ENCODE results near the gene LIMS2. TPM values are rescaled to one million over a fixed set of nuclear protein-coding genes. Genes with fewer than 3 reads are reported as not detected.

Gene LIMS2
- total RNA-seq, 1 donor from 2014 or later, result 161 TPM

DNA sequence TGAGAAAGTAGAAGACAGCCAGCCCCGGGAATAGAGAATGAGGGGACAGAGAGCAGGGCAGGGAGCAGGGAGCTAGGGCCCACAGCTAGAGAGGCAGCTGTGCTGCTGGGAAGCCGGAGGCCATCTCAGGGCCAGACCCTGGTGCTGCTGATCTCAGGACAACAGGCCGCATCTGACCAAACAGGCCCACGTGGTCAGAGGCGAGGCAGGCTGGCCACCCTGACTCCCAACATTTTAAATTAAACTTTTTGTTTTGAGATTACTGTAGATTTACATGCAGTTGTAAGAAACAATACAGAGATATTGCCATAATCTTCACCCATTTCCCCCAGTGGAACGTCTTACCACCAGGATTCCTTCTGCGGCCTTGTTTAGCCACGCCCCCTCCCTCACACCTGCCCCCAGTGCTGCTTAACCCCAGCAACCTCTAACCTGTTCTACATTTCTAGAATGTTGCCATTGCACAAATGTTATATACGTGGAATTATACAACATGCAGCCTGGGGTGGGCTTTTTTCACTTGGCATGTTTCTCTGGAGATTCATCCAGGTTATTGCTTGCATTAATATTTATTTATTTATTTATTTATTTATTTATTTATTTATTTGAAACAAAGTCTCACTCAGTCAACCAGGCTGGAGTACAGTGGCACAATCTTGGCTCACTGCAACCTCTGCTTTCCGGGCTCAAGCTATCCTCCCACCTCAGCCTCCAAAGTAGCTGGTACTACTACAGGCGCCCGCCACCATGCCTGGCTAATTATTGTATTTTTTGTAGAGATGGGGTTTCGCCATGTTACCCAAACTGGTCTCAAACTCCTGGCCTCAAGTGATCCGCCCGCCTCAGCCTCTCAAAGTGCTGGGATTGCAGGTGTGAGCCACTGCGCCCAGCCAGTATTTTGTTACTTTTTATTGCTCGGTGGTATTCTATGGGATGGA is 78.0 kb downstream of the LIMS2 start:
- DNase-seq (peak; percentile 30), ATAC-seq (no peak)
- no peaks in the 10 kb centered on the region for H3K4me1 ChIP-seq
- no peak overlapping the region for H3K4me3 ChIP-seq
- TF ChIP-seq, protein P1, sequence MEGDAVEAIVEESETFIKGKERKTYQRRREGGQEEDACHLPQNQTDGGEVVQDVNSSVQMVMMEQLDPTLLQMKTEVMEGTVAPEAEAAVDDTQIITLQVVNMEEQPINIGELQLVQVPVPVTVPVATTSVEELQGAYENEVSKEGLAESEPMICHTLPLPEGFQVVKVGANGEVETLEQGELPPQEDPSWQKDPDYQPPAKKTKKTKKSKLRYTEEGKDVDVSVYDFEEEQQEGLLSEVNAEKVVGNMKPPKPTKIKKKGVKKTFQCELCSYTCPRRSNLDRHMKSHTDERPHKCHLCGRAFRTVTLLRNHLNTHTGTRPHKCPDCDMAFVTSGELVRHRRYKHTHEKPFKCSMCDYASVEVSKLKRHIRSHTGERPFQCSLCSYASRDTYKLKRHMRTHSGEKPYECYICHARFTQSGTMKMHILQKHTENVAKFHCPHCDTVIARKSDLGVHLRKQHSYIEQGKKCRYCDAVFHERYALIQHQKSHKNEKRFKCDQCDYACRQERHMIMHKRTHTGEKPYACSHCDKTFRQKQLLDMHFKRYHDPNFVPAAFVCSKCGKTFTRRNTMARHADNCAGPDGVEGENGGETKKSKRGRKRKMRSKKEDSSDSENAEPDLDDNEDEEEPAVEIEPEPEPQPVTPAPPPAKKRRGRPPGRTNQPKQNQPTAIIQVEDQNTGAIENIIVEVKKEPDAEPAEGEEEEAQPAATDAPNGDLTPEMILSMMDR (IDR thresholded peaks at IDR 0.05), result no peak
- intact Hi-C loops (cut with DNase I), result no loop called here
- H3K27ac ChIP-seq, result no peak overlapping the region
- no peaks in the 10 kb centered on the region for H3K36me3 ChIP-seq
- H3K27me3 ChIP-seq, result no peaks in the 10 kb centered on the region
- H3K9me3 ChIP-seq, result no peaks in the 10 kb centered on the region

DNA sequence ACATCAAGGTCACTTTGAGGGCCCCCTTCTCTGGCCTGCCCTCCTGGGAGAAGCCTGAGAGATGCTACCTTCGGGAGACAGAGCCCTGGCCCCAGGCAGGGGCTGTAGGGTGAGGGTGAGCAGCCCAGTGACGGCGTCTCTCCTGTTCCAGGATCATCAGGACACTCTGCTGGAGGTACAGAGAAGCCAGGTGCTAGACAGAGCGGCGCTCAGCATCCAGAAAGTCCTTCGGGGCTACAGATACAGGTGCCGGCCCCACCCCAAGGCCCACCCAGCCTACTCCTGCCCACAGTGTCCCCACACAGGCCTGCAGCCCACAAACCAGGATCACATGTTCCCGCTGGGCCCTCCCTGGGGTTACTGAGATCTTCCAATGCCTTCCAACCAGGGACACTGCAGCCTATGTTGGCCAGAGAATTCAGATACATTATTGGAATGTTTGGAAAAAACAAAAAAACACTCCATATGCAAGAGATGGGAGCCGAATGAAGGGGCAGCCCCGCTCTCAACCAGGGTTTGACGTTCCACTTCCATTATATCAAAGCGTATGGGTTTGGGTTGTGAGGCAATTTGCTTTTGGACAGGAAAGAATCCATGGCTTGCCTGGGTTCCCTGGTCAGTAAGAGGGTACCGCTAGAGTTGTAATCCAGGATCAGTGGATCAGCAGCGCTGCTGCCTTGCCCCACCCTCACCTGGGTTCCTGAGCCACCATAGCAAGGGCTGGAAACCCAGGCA is 78.9 kb downstream of the LIMS2 start:
- no peak overlapping the region for H3K27ac ChIP-seq
- no peaks in the 10 kb centered on the region for H3K4me1 ChIP-seq
- no peak for ATAC-seq
- H3K27me3 ChIP-seq, result no peaks in the 10 kb centered on the region
- TF ChIP-seq, protein P1 (IDR thresholded peaks at IDR 0.05), result no peak
- H3K4me3 ChIP-seq, result no peak overlapping the region
- H3K9me3 ChIP-seq, result no peaks in the 10 kb centered on the region
- DNase-seq, result peak; percentile 46
- H3K36me3 ChIP-seq, result no peaks in the 10 kb centered on the region
- intact Hi-C loops (cut with DNase I), result no loop called here

DNA sequence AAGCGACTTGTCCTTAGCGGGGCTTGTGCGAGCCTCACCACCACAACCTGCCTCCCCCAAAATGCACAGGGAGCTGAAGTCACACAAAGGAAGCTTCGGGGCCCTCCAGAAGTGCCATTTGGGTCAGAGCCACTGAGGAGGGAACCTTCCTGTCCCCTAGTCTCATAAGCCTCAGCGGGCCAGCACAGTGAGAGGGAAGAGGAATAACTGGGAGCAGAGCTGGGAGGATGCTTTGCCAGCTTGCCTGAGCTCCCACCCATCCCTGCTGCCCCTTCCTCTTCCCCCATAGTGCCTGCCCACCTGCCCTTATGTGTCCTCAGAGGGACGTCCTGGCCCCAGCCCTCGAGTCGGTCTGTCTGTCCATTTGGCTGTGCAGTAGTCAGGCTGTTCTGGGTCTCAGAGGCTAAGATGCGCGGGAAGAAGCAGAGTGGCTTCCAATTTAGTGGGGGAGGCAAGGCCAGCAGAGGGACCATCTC is 81.2 kb downstream of the LIMS2 start:
- TF ChIP-seq, protein P1 (IDR thresholded peaks at IDR 0.05), result no peak
- intact Hi-C loops (cut with DNase I), result no loop called here
- ATAC-seq, result no peak
- Histone ChIP-seq H3K27ac (no peak overlapping the region), H3K4me3 (no peak overlapping the region), H3K36me3 (no peaks in the 10 kb centered on the region), H3K27me3 (no peaks in the 10 kb centered on the region), H3K4me1 (no peaks in the 10 kb centered on the region), H3K9me3 (no peaks in the 10 kb centered on the region)
- no peak for DNase-seq

DNA sequence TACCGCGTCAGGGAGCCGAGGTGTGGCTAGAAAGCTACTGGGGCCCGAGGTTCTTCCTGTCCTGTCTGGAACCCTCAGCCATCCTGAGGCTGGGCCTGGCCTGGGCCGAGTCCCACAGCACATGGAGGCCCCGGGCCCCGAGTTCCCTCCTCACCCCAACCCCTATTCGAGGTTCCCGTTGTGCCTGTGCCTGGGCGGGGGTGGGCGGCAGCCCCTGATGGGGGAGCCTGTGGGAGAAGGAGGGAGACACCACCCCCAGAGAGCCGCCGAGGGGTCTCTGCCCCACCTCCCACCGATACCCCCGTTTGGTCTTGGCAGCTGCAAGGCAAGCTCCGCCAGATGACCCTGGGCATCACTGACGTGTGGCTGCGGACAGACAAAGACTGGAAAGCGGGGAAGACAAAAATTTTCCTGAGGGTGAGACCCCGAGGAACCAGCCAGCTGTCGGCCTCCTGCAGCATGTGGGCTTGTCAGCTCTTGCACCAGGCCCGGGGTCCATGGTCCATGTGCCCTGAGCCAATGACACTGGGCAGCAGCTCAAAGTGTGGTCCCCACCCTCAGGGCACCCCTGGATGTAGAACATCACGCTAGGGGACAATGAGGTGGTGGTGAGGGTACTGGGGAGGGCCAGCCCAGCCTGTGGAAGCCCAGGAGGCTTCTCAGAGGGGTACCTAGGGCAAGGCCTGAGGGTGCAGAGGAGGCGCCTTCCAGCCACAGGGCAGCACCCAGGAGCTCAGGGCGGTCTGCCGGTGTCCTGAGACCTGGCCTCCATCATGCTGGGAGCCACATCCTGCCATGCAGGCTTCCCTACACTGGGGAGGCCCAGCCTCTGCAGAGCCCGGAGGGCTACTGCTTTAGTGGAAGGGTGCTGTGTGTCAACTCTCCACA is 81.9 kb downstream of the LIMS2 start:
- ATAC-seq, result no peak
- DNase-seq, result no peak

More for the DNA sequence above, 81.9 kb downstream of the LIMS2 start:
- H3K4me3 ChIP-seq, result no peak overlapping the region
- H3K4me1 ChIP-seq, result no peaks in the 10 kb centered on the region
- no peaks in the 10 kb centered on the region for H3K9me3 ChIP-seq
- no peaks in the 10 kb centered on the region for H3K27me3 ChIP-seq
- TF ChIP-seq, protein P1 (IDR thresholded peaks at IDR 0.05), result no peak
- H3K36me3 ChIP-seq, result no peaks in the 10 kb centered on the region
- intact Hi-C loops (cut with DNase I), result no loop called here
- no peak overlapping the region for H3K27ac ChIP-seq
